Caco-2 (cell line): ENCODE results near the gene BCAT1. TPM values are rescaled to one million over a fixed set of nuclear protein-coding genes. Genes with fewer than 3 reads are reported as not detected.

Experiments used
- BruUV-seq: library from RNA; stranded (reverse); fragments of 400-500 nt; replicated peaks from 2 replicates; lab custom pipeline; 2021; lab: Mats Ljungman, UMichigan
- CTCF ChIA-PET: fragments of 300-600 bp; sonication (Branson Sonifier 250); formaldehyde crosslinking; loops from one replicate; lab custom pipeline; 2022; ENCODE audit warnings: antibody characterized with exemption; lab: Charles Lee
- POLR2A ChIA-PET: fragments of 300-600 bp; sonication (Branson Sonifier 250); formaldehyde crosslinking; loops from one replicate; lab custom pipeline; 2022; ENCODE audit warnings: antibody characterized with exemption; lab: Charles Lee
- DNase-seq, 2 experiments: peaks; one replicate each; pipeline versions ENCODE4 v3.0.0 to v3.0.0-alpha.2; 2020 to 2022
- H3K27me3 ChIP-seq: replicated peaks from 2 replicates; pipeline ENCODE4 v1.6.0; 2011; ENCODE audit warnings: low read length; ENCODE audit not compliant: control insufficient read depth, insufficient read depth
- H3K36me3 ChIP-seq: 2 replicates; pipeline ENCODE4 v1.5.1; 2011; ENCODE audit warnings: low read length; ENCODE audit not compliant: control insufficient read depth, insufficient read depth
- H3K4me1 ChIP-seq: fragments of 250-450 bp; sonication (Bioruptor Pico); 2 replicates; pipeline ENCODE4 v1.5.1; 2020; ENCODE audit warnings: mild to moderate bottlenecking
- H3K4me3 ChIP-seq: 2 replicates; pipeline ENCODE4 v1.5.1; 2011; ENCODE audit warnings: low read depth, mild to moderate bottlenecking, control low read depth, low read length
- H3K9me3 ChIP-seq: fragments of 250-450 bp; sonication (Bioruptor Pico); 2 replicates; pipeline ENCODE4 v1.5.1; 2020; ENCODE audit warnings: mild to moderate bottlenecking, moderate library complexity
- H3K27ac Mint-ChIP-seq: one replicate; pipeline ENCODE4 v1.8.0; 2022; ENCODE audit warnings: mixed read lengths; ENCODE audit not compliant: unreplicated experiment
- H3K27me3 Mint-ChIP-seq: one replicate; pipeline ENCODE4 v1.8.0; 2022; ENCODE audit warnings: mixed read lengths; ENCODE audit not compliant: insufficient read depth, unreplicated experiment
- H3K36me3 Mint-ChIP-seq: one replicate; pipeline ENCODE4 v1.8.0; 2022; ENCODE audit warnings: mild to moderate bottlenecking, mixed read lengths; ENCODE audit not compliant: insufficient read depth, unreplicated experiment
- H3K4me1 Mint-ChIP-seq: one replicate; pipeline ENCODE4 v1.8.0; 2022; ENCODE audit warnings: low read depth, mixed read lengths; ENCODE audit not compliant: unreplicated experiment
- H3K4me3 Mint-ChIP-seq: one replicate; pipeline ENCODE4 v1.8.0; 2022; ENCODE audit warnings: mild to moderate bottlenecking, moderate library complexity, mixed read lengths; ENCODE audit not compliant: unreplicated experiment
- H3K9me3 Mint-ChIP-seq: one replicate; pipeline ENCODE4 v1.8.0; 2022; ENCODE audit warnings: mixed read lengths; ENCODE audit not compliant: unreplicated experiment
- intact Hi-C: fragments of 100-400 bp; cut with micrococcal nuclease; formaldehyde crosslinking; loops from one replicate; pipeline ENCODE4 v1.10.0; 2022; ENCODE audit not compliant: unreplicated experiment
- total RNA-seq: library from RNA; stranded (reverse); gene quantifications from 2 replicates; pipeline ENCODE4 v1.2.3, GENCODE V29; 2022
- TF ChIP-seq, protein P1 (sequence below), 2 experiments: fragments of 200-600 bp in 1 of 2; IDR thresholded peaks; 1 replicate in 1 of 2; 2 replicates in 1 of 2; pipeline versions ENCODE4 v1.5.1 to v1.8.0; 2011 to 2022; ENCODE audit warnings: antibody characterized with exemption in 1 of 2, control low read depth in 1 of 2, inconsistent platforms in 1 of 2, low read depth in 1 of 2, low read length in 1 of 2, mild to moderate bottlenecking in 1 of 2, moderate library complexity in 1 of 2; ENCODE audit not compliant: insufficient read depth in 1 of 2, severe bottlenecking in 1 of 2, unreplicated experiment in 1 of 2

The BCAT1 gene
- total RNA-seq, 1 experiment from 2014 or later: 432 TPM

DNA sequence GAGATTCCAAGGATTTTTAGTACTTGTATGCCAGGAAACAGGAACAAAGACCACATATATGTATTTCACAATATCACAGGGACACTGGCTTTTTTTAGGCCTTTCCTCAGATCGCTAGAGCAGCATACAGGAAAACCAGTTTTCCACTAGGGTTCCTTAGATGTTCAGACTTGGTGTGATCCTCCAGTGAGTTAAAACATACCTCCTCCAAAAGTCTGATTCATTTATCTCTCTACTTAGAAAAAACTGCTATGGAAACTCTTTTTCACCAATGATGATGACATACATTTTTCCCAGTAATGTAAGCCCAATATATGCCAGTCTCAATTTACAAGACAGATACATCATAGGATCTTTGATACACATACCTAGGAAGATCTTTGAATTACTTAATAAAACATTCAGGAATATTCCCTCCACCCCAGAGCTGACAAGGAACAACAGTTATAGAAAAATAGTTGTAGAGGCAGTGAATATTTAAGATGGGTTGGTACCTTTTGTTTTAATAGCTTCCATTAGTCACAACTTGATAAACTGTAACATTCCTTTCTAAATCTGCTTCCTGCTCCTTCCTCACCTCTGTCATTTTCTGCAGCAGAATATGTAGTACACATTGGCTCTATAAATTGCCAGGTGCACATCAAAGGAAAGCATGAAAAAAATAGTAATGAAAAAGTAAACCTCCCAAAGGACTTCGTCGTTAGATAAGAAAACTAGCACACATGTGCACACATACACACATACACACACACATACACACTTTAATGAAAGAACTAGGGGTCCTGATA, 27.5 kb downstream of the BCAT1 start:
- H3K27me3 Mint-ChIP-seq: no peaks in the 10 kb centered on the region
- Histone ChIP-seq H3K4me1 (peaks cover 33% of the 10 kb centered on the region), H3K4me3 (no peak overlapping the region), H3K36me3 (no peaks in the 10 kb centered on the region), H3K27me3 (no peaks in the 10 kb centered on the region), H3K9me3 (no peaks in the 10 kb centered on the region)
- intact Hi-C loops: no loop called here
- peaks cover 33% of the 10 kb centered on the region for H3K36me3 Mint-ChIP-seq
- no peaks in the 10 kb centered on the region for H3K9me3 Mint-ChIP-seq
- peaks cover 29% of the 10 kb centered on the region for H3K4me1 Mint-ChIP-seq
- ChIA-PET CTCF (no interaction called here), POLR2A (no interaction called here)
- DNase-seq: no peak
- BruUV-seq: TSS peak; percentile 15
- H3K27ac Mint-ChIP-seq: peak overlapping the region; percentile 37
- H3K4me3 Mint-ChIP-seq: no peak overlapping the region
- TF ChIP-seq, protein P1, sequence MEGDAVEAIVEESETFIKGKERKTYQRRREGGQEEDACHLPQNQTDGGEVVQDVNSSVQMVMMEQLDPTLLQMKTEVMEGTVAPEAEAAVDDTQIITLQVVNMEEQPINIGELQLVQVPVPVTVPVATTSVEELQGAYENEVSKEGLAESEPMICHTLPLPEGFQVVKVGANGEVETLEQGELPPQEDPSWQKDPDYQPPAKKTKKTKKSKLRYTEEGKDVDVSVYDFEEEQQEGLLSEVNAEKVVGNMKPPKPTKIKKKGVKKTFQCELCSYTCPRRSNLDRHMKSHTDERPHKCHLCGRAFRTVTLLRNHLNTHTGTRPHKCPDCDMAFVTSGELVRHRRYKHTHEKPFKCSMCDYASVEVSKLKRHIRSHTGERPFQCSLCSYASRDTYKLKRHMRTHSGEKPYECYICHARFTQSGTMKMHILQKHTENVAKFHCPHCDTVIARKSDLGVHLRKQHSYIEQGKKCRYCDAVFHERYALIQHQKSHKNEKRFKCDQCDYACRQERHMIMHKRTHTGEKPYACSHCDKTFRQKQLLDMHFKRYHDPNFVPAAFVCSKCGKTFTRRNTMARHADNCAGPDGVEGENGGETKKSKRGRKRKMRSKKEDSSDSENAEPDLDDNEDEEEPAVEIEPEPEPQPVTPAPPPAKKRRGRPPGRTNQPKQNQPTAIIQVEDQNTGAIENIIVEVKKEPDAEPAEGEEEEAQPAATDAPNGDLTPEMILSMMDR (IDR thresholded peaks at IDR 0.05; ENCODE audit: insufficient read depth in 1 of 2, low read depth in 1 of 2, low read length in 1 of 2, severe bottlenecking in 1 of 2, unreplicated experiment in 1 of 2): no peak

DNA sequence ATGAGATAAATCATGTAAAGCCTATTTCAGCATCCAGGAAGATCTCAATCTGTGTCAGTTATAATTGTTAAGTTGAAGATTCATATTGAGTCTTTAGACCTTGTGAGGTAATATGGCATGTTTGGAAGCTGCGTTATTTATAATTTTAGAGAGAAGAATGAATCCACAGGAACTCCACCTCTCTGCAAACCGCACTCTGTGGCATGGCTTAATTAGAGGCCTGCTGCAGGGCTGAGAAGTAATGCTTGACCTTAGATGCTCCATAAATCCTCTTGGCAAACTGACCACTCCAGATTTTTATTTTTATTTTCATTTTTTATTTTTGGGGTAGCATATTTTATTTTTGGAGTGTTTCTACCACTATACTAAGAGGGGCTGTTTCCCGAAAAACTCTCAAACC, 28.8 kb downstream of the BCAT1 start:
- no peak overlapping the region for H3K4me3 ChIP-seq
- H3K4me1 Mint-ChIP-seq: peaks cover 29% of the 10 kb centered on the region
- H3K9me3 ChIP-seq: no peaks in the 10 kb centered on the region
- no peak overlapping the region for H3K4me3 Mint-ChIP-seq
- POLR2A ChIA-PET: no interaction called here
- H3K36me3 Mint-ChIP-seq: peaks cover 32% of the 10 kb centered on the region
- H3K27me3 Mint-ChIP-seq: no peaks in the 10 kb centered on the region
- DNase-seq: no peak
- CTCF ChIA-PET: no interaction called here
- H3K4me1 ChIP-seq: peaks cover 33% of the 10 kb centered on the region
- intact Hi-C loops: no loop called here
- H3K9me3 Mint-ChIP-seq: no peaks in the 10 kb centered on the region
- no TSS peak for BruUV-seq
- TF ChIP-seq, protein P1 (IDR thresholded peaks at IDR 0.05; ENCODE audit: insufficient read depth in 1 of 2, low read depth in 1 of 2, low read length in 1 of 2, severe bottlenecking in 1 of 2, unreplicated experiment in 1 of 2): no peak
- no peaks in the 10 kb centered on the region for H3K27me3 ChIP-seq
- no peaks in the 10 kb centered on the region for H3K36me3 ChIP-seq
- H3K27ac Mint-ChIP-seq: no peak overlapping the region

DNA sequence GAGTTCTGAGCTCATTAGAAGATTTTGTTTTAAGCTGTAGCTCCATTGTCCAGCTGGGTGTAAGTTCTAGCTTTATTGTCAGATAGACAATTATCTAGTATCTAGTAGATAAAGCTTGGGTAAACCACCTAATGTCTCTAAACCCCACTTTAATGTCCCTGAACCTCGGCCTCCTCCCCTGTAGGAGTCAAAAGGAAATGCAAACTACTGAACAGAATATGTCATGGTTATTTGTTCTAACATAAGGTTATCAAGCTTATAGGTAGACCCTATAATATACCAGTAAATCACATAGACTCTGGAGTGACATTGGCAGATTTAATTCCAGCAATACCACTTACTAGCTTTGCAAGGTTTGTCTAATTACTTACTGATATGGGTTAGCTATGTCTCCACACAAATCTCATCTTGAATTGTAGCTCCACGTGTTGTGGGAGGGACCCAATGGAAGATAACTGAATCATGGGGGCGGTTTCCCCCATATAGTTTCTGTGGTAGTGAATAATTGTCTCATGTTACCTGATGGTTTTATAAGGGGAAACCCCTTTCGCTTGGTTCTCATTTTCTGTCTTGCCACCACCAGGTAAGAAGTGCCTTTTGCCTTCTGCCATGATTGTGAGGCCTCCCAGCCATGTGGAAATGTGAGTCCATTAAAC, 29.4 kb downstream of the BCAT1 start:
- Mint-ChIP-seq H3K27ac (no peak overlapping the region), H3K9me3 (no peaks in the 10 kb centered on the region), H3K27me3 (no peaks in the 10 kb centered on the region), H3K4me3 (no peak overlapping the region), H3K36me3 (peaks cover 33% of the 10 kb centered on the region), H3K4me1 (peaks cover 29% of the 10 kb centered on the region)
- intact Hi-C loops: no loop called here
- ChIA-PET CTCF (no interaction called here), POLR2A (no interaction called here)
- Histone ChIP-seq H3K27me3 (no peaks in the 10 kb centered on the region), H3K36me3 (no peaks in the 10 kb centered on the region), H3K4me1 (peaks cover 28% of the 10 kb centered on the region), H3K4me3 (no peak overlapping the region), H3K9me3 (no peaks in the 10 kb centered on the region)
- DNase-seq: no peak
- no TSS peak for BruUV-seq
- TF ChIP-seq, protein P1 (IDR thresholded peaks at IDR 0.05; ENCODE audit: insufficient read depth in 1 of 2, low read depth in 1 of 2, low read length in 1 of 2, severe bottlenecking in 1 of 2, unreplicated experiment in 1 of 2): no peak
